Smooth muscle cell of the coronary artery (primary cell): ENCODE data around the gene SCGB1A1. TPM values are rescaled to one million over a fixed set of nuclear protein-coding genes. Genes with fewer than 3 reads are reported as not detected.

Source experiments
- total RNA-seq: library from RNA; depleted of rRNA; stranded (reverse); fragments of >200 nt; gene quantifications from 2 replicates; pipeline ENCODE4 v1.2.3, GENCODE V29; 2014; ENCODE audit warnings: low replicate concordance

Gene SCGB1A1
- total RNA-seq, result not detected in 2 replicates

DNA sequence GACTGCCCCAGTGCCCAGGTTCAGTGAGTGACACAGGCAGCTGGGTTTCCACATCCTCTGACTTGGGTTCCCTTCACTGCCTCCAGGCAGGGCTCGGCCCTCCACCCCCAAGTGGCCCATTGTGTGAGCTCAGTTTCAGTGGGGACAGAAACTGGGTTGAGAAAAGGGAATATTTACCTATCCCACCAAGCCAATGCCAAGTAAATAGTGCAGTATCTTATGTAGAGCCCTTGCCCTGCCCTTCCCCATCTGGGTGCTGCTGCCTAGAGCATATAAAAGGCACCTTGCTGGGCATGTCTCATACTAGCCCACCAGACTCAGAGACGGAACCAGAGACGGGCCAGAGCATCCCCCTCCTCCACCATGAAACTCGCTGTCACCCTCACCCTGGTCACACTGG, at the start of gene SCGB1A1:
Gene SCGB1A1, plus strand, starts transcription at position 301 of the 400 bp plus-strand sequence. Its CDS starts 63 bp downstream, at position 364.

Other genes starting within 250 kb of the SCGB1A1 start
- not detected in 2 replicates for gene SCGB1D1, start 228.8 kb upstream of the SCGB1A1 start, total RNA-seq
- gene SCGB2A1, start 210.4 kb upstream of the SCGB1A1 start, total RNA-seq, result not detected in 2 replicates
- gene SCGB1D2, start 176.8 kb upstream of the SCGB1A1 start, total RNA-seq, result not detected in 2 replicates
- gene SCGB2A2, start 148.9 kb upstream of the SCGB1A1 start, total RNA-seq, result not detected in 2 replicates
- gene SCGB1D4, start 120.0 kb upstream of the SCGB1A1 start, total RNA-seq, result not detected in 2 replicates
- gene ASRGL1, start 81.6 kb upstream of the SCGB1A1 start, total RNA-seq, result 1.1 and 1.5 TPM in 2 replicates
- 257 and 396 TPM in 2 replicates for gene AHNAK, start 127.8 kb downstream of the SCGB1A1 start, total RNA-seq
- 1,294 and 1,609 TPM in 2 replicates for gene EEF1G, start 154.9 kb downstream of the SCGB1A1 start, total RNA-seq
- gene TUT1, start 172.5 kb downstream of the SCGB1A1 start, total RNA-seq, result 5.4 and 6.5 TPM in 2 replicates
- gene MTA2, start 182.8 kb downstream of the SCGB1A1 start, total RNA-seq, result 79.0 and 124 TPM in 2 replicates
- 10.3 and 20.2 TPM in 2 replicates for gene EML3, start 193.7 kb downstream of the SCGB1A1 start, total RNA-seq
- 6.7 and 8.4 TPM in 2 replicates for gene ROM1, start 194.2 kb downstream of the SCGB1A1 start, total RNA-seq
- gene B3GAT3, start 203.0 kb downstream of the SCGB1A1 start, total RNA-seq, result 17.2 and 20.3 TPM in 2 replicates
- gene GANAB, start 227.6 kb downstream of the SCGB1A1 start, total RNA-seq, result 211 and 260 TPM in 2 replicates
- 12.4 and 15.0 TPM in 2 replicates for gene INTS5, start 234.3 kb downstream of the SCGB1A1 start, total RNA-seq
- 7.3 and 54.1 TPM in 2 replicates for gene C11orf98, start 246.2 kb downstream of the SCGB1A1 start, total RNA-seq
- gene CSKMT, start 246.3 kb downstream of the SCGB1A1 start, total RNA-seq, result 7.4 TPM in 2 replicates